Germinal center (tissue), 1 donor: Measurements from ENCODE around the gene IPO4.
A peak's percentile ranks its signal among the peaks of the same experiment; 100 is the strongest.

Experiments used
- DNase-seq: peaks from one replicate; pipeline ENCODE4 v3.0.0; 2012; ENCODE audit warnings: mixed read lengths, low spot score

The IPO4 gene

DNA sequence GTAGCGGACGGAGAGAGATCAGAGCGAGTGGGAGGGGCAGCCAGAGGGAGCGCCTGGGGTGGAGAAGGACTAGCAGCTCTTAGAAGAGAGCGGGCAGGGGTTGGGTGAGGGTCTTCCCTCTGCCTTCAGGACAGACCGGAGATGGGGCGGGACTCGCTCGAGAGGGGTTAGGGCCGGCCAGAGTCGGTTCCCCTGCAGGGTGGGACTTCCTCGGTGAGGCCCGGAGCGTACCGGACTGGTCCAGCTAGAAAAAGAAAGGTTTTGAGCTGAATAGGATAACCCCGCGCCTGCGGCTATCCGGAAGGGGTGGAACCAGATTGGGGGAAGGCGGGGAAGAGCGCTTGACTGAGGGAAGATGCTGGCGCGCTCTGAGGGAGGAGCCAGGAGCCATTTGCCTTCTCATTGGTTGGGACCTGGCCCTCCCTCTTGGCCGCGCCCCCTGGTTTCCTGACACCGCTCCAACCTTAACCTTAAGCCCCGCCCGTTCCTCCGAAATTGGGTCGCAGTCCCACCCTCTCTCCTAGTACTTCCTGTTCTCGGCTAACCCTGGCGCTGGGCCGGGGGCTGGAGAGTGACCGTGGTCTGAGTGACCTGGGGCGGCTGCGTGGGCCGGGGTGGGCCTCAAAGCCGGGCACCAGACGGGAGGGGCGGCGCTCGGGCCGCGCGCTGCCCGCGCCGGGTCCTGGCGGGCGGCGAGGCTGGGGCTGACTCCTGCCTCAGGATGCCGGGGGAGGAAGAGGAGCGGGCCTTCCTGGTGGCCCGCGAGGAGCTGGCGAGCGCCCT is 41.4 kb downstream of the IPO4 start, which contains the start of gene RNF31:
RNF31 (plus strand) TSS at position 521 of the 783 bp plus-strand sequence; CDS start at position 722, 201 bp downstream.
- peak; percentile 97 for DNase-seq

DNA sequence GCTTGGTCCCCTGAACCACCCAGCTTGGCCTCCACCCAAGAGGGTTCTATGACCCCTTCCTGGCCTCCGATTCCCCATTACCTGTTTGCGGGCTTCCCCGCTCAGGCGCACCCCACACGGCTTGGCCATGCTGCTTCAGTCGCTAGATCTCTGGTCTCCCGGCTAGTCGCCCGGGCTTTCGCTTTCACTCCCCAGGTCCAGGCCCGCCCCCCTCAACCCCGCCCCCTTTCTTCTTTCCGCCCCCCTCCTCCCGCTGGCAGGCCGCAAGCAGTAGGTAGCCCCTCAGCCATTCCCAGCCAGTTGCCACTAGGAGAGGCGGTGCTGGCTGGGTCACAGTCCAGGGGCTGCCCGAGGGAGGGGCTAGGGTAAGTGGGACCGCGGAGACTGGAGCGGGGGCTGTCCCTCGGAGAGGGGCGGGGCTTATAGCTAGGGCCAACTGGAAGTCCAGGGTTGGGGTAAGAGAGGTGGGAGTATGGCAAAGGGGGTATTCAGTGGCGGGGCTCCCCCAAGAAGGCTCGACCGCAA is 42.1 kb downstream of the IPO4 start, which contains the start of gene PSME2:
PSME2 (minus strand) TSS at position 158 of the 525 bp plus-strand sequence; CDS start at position 129, 29 bp downstream.
- peak; percentile 92 for DNase-seq

DNA sequence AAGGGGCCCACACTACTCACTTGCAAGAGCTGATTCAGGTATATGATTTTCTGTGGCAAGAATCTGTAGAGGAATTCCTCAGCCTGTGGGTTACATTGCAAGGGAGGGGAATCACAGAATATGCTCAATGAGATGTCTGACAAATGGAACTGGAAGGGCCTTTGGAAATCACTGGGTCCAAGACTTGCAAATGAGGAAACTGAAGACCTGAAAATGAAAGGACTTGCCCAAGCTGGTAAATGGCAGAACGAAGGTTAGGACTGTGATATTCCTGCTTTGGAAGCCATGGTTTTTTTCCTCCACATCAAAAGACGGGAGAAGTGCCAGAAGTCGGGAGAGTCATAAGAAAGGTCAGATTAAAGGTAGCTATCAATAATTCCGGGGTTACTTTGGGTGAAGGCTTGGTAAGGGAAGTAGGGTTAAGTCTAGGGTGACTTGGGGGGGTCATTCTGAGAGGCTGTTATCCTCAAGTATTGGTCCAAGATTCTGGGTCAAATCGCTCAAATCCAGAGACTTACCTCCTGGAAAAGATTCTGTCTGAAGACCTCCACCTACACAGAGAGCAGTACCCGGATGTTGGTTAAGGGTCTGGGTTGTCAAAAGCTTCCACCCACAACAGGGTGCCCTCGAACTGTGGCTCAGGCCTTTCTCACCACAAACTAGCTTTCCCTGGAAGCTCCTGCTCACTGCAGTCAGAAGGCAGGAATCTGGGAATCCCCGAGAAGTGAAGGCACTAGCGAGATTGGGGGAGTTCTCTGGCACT is 42.7 kb downstream of the IPO4 start:
- DNase-seq: no peak

DNA sequence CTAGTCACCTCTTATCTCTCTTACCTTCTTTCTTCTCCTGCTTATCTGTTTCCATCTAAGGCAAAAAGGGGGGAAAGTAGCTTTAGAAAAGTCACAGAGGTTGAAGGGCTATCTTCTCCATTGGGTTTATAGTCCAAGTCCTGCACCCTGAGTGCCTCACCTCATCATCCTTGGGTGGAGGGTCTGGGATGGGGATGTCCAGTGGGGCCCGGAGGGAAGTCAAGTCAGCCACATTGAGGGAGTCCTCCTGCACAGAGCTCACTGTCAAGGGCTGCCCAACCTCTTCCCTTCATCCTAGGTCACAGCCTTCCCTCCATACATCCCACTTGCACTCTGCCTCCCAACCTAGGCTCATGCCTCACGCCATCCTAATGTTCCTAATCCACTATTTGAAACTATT is 43.4 kb downstream of the IPO4 start:
- DNase-seq: no peak

DNA sequence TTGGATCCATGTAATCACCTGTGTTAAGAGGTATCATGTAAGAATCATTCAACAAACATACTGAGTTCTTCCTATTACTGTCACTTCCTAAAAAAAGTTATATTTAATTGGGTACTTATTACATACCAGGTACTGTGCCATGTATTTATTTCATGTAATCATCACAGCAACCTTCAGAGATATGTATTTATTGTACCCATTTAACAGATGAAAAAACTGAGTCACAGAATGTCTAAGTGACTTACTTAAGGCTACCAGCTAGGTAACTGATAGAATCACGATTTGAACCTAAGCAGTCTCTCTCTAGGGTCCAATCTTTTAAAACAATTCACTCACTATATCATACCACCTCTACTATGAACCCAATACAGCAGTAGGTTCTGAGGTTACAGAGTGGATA is 44.2 kb downstream of the IPO4 start:
- no peak for DNase-seq

DNA sequence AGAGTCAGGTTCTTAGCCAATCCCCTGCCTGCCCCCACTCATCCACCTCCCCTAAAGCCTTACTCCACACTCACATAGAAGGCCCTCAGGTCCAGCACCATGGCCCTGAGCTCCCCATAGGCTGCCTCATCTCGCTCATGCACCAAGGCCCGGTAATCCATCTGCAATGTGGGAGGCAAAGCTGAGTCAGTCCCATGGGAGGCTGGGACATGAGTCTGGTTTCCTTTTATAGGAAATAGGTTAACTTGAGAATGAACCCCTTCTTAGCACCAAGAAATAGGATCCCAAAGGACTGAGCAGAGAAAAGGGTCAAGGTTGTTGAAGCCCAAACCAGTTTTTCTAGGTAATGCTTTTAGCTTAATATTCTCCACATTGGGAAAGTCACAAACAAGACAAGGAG is 45.1 kb downstream of the IPO4 start:
- no peak for DNase-seq

DNA sequence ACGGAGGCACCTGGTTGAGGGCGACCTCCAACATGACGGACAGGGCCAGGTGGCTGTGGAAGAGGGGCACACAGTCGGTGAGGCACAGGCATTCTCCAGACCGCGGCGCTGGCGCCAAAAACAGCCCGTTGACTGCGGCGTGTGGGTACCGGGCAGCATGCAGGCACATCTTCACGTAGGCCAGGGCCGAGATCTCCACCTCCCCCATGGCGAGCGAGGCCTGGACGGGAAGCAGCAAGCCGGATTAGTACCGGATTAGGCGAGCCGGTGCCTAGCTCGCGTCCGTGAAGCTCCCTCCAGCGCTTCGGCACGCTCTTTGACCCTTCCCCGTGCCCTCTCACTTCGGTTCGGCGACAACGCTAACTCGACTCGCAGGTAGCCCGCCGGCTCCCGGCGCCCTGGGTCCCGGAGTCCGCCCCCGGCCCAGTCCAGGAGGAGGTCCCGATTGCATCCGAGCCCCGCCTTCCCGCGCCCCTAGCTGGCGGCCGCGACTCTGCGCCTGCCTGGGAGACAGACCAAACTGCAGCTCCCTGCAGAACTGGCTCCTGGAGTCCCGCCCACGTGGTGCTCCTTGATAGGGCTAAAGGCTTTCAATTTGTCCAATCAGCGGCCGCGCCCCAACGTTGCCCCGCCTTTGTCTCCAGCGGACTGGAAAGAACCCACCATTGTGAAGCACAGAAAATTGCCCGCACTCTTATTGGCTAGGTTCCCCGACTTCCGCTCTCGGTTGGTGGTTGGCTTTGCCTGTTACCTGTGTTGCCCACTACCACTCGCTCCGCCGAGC is 47.3 kb downstream of the IPO4 start, which contains the start of gene EMC9:
EMC9 (minus strand) TSS at position 495 of the 784 bp plus-strand sequence; CDS start at position 208, 287 bp downstream.
- DNase-seq: peak; percentile 98

DNA sequence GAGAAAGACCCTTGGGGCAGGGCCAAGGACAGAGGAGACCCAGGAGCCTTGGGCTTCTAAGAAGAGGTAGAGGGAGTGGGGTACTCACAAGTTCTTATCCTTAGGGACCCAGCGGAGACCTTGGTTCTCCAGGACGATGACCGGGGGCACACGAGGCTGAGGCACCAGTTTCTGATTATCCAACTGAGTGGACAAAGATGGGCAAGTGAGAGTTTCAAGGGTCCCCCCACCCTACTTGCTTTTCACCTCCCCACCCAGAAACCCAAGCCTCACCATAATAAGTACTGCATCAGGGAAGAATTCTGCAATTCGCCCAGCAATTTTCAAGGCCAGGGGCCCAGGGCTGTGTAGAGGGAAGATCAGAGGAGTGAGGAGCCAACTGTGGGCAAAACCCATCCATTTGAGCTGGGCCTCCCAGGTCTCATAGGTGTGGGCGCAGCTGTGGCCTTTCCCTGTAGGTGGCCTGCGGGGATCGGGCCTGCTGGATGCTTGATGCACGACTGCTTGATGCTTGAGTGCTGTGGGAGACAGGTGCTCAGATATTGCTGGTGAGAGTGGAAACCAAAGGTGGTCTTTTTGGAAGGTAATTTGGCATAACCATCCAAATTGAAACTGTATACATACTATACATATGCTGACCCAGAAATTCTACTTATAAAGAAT is 49.2 kb downstream of the IPO4 start:
- DNase-seq: no peak

DNA sequence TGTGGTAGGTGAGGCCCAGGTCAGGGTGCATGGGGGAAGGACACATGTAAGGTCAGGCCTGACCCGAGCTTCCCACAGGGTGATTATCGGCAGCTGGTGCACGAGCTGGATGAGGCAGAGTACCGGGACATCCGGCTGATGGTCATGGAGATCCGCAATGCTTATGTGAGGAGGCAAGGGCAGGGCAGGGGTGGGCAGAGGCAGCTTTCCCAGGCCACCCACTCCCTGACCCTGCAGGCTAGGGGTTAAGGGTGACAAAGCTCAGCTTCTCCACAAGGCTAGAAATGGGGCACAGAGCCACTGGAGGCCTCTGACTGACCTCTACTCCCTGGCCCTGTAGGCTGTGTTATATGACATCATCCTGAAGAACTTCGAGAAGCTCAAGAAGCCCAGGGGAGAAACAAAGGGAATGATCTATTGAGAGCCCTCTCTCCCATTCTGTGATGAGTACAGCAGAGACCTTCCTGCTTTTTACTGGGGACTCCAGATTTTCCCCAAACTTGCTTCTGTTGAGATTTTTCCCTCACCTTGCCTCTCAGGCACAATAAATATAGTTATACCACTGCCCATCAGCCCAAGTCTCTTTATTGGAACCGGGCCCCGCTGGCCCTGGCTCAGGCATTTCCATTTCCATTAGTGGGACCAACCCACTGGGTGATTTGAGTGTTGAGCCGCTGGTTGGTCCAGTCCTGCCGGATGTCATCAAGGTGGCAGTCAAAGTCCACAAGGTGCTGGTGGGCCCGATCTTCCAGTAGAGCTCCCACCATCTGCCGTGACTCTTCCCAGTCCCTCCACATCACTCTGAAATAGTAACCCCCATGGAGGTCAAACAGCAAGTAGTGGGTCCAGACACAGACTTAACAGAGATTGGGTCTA is 50.0 kb downstream of the IPO4 start:
- DNase-seq: no peak

DNA sequence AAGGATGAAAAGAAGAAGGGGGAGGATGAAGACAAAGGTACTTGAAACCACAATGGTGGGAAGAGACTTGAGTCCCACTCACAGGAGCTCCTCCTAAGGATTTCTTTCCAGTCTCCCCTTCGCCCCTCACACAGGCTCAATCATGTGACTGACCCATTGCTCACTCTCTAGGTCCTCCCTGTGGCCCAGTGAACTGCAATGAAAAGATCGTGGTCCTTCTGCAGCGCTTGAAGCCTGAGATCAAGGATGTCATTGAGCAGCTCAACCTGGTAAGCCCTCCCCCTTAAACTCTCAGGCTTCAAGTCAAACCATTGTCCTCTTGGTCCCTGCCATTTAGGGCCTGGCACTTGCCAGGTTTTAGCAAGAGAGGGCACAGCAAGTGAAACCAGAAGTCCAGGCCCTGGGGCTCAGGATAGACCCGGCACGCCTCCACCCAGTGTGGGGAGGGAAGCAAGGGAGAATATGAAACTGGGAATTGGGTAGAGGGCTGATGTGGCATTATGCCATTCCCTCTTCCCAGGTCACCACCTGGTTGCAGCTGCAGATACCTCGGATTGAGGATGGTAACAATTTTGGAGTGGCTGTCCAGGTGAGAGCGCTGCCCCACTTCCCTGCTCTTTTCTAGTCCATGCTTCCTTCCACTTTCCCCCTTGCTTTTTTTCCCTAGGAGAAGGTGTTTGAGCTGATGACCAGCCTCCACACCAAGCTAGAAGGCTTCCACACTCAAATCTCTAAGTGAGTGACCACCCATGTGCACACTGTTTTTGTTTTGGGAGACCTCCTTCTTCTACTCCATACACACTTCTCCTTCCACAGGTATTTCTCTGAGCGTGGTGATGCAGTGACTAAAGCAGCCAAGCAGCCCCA is 50.9 kb downstream of the IPO4 start:
- DNase-seq: no peak

DNA sequence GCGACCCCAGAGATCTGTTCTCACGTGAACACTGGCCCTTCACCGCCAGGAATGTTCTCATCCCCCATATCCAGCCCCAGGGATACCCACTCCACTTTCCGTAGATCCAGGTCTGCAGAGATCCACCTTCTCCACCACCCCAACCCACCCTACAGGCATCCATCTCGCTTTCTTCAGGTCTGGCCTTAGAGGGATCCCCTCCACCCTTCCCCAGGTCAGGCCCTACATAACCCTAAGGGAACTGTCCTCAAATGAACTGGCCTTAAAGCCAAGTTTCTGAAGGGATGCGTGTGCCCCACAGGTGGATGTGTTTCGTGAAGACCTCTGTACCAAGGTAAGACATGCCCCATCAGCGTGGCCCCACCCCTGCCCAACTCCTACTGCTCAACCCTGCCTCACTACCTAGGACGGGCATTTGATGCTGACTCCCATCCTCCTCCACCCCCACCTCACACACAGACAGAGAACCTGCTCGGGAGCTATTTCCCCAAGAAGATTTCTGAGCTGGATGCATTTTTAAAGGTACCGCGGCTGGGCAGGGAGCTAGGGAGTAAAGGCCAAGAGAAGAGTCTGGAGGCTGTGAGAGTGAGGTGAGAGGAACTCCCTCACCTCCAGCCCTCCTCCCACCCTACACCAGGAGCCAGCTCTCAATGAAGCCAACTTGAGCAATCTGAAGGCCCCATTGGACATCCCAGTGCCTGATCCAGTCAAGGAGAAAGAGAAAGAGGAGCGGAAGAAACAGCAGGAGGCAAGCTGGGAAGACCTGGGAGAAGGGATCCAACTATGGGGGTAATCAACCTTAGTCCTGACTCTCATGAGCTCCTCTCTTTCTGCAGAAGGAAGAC is 51.7 kb downstream of the IPO4 start:
- DNase-seq: no peak

DNA sequence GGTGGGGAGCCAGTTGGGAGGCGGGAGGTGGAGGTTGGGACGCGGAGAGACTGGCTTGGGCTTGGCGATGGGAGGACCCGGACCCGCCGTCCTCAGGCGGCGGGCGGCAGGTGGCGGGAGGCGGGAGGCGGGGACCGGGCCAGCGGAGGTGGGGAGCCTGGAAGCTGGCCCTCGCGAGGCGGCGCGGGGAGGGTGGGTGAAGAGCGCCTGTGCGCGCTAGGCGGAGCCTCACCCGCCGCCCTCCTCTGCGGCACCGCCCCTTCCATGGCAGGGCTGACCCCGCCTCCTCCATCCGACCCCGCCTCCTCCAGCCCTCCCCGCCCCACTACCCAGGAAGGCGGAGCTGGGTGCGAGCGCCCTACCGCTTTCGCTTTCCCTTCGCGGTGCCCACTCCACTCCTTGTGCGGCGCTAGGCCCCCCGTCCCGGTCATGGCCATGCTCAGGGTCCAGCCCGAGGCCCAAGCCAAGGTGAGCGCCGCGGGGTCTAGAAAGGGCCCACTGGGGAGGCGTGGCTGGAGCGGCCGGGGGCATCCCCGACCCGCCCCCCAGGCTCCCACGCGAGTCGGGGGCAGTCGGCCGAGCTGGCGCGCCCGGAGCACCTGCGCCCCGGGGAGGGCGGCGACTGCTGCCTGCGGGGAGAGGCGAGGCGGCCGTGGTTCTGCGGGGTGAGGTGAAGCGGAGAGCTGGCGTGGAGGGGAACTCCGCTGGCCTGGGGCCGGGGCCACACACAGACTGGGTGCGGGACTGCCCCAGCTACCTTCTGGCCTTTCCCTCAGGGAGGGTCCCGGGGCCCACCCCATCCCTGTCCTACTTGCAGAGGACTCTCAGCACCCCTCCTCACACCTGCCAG is 52.6 kb downstream of the IPO4 start, which contains the start of gene PSME1:
PSME1 (plus strand) TSS at position 361 of the 850 bp plus-strand sequence; CDS start at position 430, 69 bp downstream.
- DNase-seq: peak; percentile 95

DNA sequence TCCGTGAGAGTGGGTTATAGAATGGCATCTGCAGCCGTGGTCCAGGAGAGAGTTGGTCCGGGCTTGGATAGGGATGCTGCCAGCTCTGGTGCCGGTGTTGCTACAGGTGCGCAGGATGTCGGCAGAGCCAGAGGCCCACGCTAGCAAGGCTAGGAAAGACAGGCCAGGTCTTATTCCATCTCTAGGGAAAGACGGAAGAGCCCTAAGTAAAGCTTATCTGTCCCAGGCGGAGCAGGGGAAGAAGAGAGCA is 53.1 kb downstream of the IPO4 start:
- no peak for DNase-seq

DNA sequence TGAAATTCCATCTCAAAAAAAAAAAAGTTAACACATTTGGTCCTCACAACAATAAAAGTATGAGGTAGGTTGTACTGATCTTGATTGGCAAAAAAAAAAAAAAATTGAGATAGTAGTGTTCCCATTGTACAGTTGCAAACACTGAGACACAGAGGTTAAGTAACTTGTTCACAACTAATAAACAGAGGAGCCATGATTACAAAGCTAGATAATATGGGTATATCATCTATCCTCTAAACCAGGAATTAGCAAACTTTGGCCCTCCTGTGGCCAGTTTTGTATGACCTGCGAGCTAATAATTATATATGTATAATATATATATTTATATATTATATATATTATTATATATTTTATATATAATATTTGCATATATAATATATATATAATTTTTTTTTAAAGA is 54.9 kb downstream of the IPO4 start:
- DNase-seq: no peak

DNA sequence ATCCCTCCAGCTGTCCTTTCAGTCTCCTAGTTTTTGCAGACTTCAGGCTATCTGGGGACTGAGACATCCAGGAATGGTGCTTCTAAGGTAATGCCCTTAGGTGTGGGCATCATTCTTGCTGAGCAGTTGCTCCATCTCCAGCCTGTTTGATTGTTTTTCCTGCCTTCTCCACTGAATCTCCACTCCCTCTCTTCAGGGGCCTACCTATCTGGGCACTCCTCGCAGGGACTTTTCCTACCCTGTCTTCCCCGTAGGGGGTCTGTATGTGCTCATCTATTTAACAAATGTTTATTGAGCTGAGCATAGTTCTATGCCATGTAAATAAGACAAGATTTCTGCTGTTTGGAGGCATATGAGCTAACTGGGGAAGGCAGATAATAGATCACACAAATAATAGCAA is 55.6 kb downstream of the IPO4 start:
- DNase-seq: no peak

DNA sequence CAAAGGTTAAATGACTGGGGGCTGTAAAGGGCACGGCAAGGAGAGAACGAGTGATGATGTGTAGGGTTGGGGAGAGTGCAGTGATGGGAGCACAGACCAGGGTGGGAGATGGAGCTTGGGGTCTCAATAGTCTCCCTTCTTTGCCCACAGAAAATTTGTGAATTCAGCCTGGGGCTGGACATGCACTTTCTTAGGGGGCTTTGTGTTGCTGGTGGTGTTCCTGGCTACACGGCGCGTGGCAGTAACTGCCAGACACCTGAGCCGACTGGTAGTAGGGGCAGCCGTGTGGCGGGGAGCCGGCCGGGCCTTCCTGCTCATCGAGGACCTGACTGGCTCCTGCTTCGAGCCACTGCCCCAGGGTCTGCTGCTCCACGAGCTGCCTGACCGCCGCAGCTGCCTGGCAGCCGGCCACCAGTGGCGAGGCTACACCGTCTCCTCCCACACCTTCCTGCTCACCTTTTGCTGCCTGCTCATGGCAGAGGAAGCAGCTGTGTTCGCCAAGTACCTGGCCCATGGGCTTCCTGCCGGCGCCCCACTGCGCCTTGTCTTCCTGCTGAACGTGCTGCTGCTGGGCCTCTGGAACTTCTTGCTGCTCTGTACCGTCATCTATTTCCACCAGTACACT is 56.4 kb downstream of the IPO4 start:
- no peak for DNase-seq

DNA sequence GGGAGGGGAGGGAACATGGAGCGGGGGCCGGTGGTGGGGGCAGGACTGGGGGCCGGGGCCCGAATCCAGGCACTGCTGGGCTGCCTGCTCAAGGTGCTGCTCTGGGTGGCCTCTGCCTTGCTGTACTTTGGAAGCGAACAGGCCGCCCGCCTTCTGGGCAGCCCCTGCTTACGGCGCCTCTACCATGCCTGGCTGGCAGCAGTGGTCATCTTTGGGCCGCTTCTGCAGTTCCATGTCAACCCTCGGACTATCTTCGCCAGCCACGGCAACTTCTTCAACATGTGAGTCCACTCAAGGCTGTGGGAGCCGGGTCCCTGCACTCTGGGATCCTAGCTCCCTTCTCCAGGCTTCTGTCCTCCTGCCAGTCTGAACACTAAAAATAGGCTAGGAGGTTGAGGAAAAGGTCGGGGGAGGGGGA is 57.1 kb downstream of the IPO4 start:
- DNase-seq: no peak
